ENCODE measurements around the gene MRPL20. TPM values are rescaled to one million over a fixed set of nuclear protein-coding genes. Genes with fewer than 3 reads are reported as not detected.

Gene MRPL20
- total and polyA plus RNA-seq, 9 of the 15 experiments (the other 6 are each of a cell fraction or from before 2014, with no cell fraction given) = 180 to 671 (median 229) TPM

- TF ChIP-seq MAZ (CRISPR knock-in tag; conservative IDR thresholded peaks at IDR 0.05 in 1 of 2, IDR thresholded peaks at IDR 0.05 in 1 of 2) (peak in 1 of 2 experiments; percentile 79; a peak in 2 of 4 replicates), NCOA2 (IDR thresholded peaks at IDR 0.05; ENCODE audit: partially characterized antibody in 2 of 2) (no peak), ZNF655 (CRISPR knock-in tag; IDR thresholded peaks at IDR 0.05) (no peak), CREB5 (CRISPR knock-in tag; IDR thresholded peaks at IDR 0.05) (no peak), PHF20 (IDR thresholded peaks at IDR 0.05; ENCODE audit: partially characterized antibody) (peak; percentile 21), KLF1 (tag; IDR thresholded peaks at IDR 0.05) (peak; percentile 80; the same call in 1 of the 2 replicates), MYBL2 (IDR thresholded peaks at IDR 0.05; ENCODE audit: low read depth) (no peak), MYBL2 (CRISPR knock-in tag; IDR thresholded peaks at IDR 0.05; ENCODE audit: borderline replicate concordance) (no peak), XRCC5 (IDR thresholded peaks at IDR 0.05; ENCODE audit: low read depth, low read length) (peak; percentile 84; the same call in 1 of the 2 replicates), ID3 (CRISPR knock-in tag; IDR thresholded peaks at IDR 0.05) (no peak), ID3 (tag; IDR thresholded peaks at IDR 0.05) (peak; percentile 64; the same call in 1 of the 2 replicates), ZNF740 (CRISPR knock-in tag; IDR thresholded peaks at IDR 0.05) (peak; percentile 91), ZNF740 (tag; IDR thresholded peaks at IDR 0.05) (0 out of 4 replicates have a peak, but pooled peaks of 1 of the 2 experiments have one; percentile 50), GMEB1 (CRISPR knock-in tag; IDR thresholded peaks at IDR 0.05) (no peak), RAD21 (CRISPR knock-in tag; conservative IDR thresholded peaks at IDR 0.05 in 1 of 2, IDR thresholded peaks at IDR 0.05 in 1 of 2) (peak; percentile 77 to 92), ERF (CRISPR knock-in tag; IDR thresholded peaks at IDR 0.05) (no peak), E2F8 (IDR thresholded peaks at IDR 0.05; ENCODE audit: low read depth, partially characterized antibody) (no peak)
Measured at GRCh38 chr1:1441002-1441888, 34.2 kb upstream of the MRPL20 start (continued).
